IMR-90 (cell line): ENCODE measurements around the gene ACVRL1. TPM values are rescaled to one million over a fixed set of nuclear protein-coding genes. Genes with fewer than 3 reads are reported as not detected.
A peak's percentile ranks its signal among the peaks of the same experiment; 100 is the strongest.

Experiments used
- ATAC-seq: fragments of 200-7000 bp; cut with Tn5 transposase; 2 replicates; pipeline ENCODE4 v1.9.1; 2020; ENCODE audit warnings: low read depth, mild to moderate bottlenecking, moderate library complexity
- BruUV-seq: library from RNA; stranded (reverse); fragments of 400-500 nt; replicated peaks from 2 replicates; lab custom pipeline; 2021; lab: Mats Ljungman, UMichigan
- CTCF ChIA-PET: fragments of 300-600 bp; formaldehyde crosslinking; extraction: SDS; loops from one replicate; lab custom pipeline; 2021; ENCODE audit warnings: antibody characterized with exemption; lab: Yijun Ruan, JAX
- POLR2A ChIA-PET: fragments of 300-600 bp; sonication (Branson Sonifier 250); formaldehyde crosslinking; loops from one replicate; lab custom pipeline; 2022; ENCODE audit warnings: antibody characterized with exemption; ENCODE audit not compliant: unreplicated experiment; lab: Charles Lee
- DNase-seq: peaks from one replicate; pipeline ENCODE4 v3.0.0; 2013
- H2AFZ ChIP-seq: replicated peaks from 2 replicates; pipeline ENCODE3; 2013; ENCODE audit warnings: low read length, mild to moderate bottlenecking; ENCODE audit not compliant: poor library complexity
- H2AK5ac ChIP-seq: 2 replicates; pipeline ENCODE4 v1.6.1; 2013; ENCODE audit warnings: low read depth, low read length, inconsistent platforms
- H2AK9ac ChIP-seq: replicated peaks from 2 replicates; pipeline ENCODE3; 2013; ENCODE audit warnings: mild to moderate bottlenecking, low read depth, low read length, moderate library complexity; ENCODE audit not compliant: poor library complexity
- H2BK120ac ChIP-seq: 2 replicates; pipeline ENCODE4 v1.6.1; 2013; ENCODE audit warnings: low read depth, low read length, inconsistent platforms
- H2BK15ac ChIP-seq: 3 replicates; pipeline ENCODE4 v1.6.1; 2013; ENCODE audit warnings: low read depth, low read length, inconsistent platforms
- H2BK20ac ChIP-seq: 2 replicates; pipeline ENCODE4 v1.6.1; 2013; ENCODE audit warnings: low read depth, mild to moderate bottlenecking, inconsistent platforms, low read length, moderate library complexity
- H2BK5ac ChIP-seq: 2 replicates; pipeline ENCODE4 v1.6.1; 2013; ENCODE audit warnings: mild to moderate bottlenecking, low read depth, low read length, inconsistent platforms; ENCODE audit not compliant: poor library complexity, severe bottlenecking
- H3K14ac ChIP-seq: replicated peaks from 2 replicates; pipeline ENCODE4 v1.6.1; 2013; ENCODE audit warnings: low read depth, low read length, inconsistent platforms
- H3K18ac ChIP-seq: 2 replicates; pipeline ENCODE4 v1.6.1; 2013; ENCODE audit warnings: low read depth, low read length, control low read depth
- H3K23ac ChIP-seq: 2 replicates; pipeline ENCODE4 v1.6.1; 2013; ENCODE audit warnings: low read depth, low read length, inconsistent platforms
- H3K27ac ChIP-seq: 2 replicates; pipeline ENCODE4 v1.5.1; 2013; ENCODE audit warnings: mild to moderate bottlenecking, control low read depth, low read length; ENCODE audit not compliant: insufficient read depth
- H3K27me3 ChIP-seq: 2 replicates; pipeline ENCODE4 v1.6.1; 2013; ENCODE audit warnings: low read length; ENCODE audit not compliant: control insufficient read depth, insufficient read depth
- H3K36me3 ChIP-seq: 2 replicates; pipeline ENCODE4 v1.6.1; 2013; ENCODE audit warnings: low read length, mixed read lengths; ENCODE audit not compliant: control insufficient read depth, insufficient read depth
- H3K4ac ChIP-seq: 2 replicates; pipeline ENCODE4 v1.6.1; 2013; ENCODE audit warnings: low read depth, low read length, inconsistent platforms
- H3K4me1 ChIP-seq: 2 replicates; pipeline ENCODE4 v1.6.1; 2013; ENCODE audit warnings: low read length, mixed read lengths; ENCODE audit not compliant: control insufficient read depth, insufficient read depth
- H3K4me2 ChIP-seq: 2 replicates; pipeline ENCODE4 v1.6.1; 2013; ENCODE audit warnings: low read depth, mild to moderate bottlenecking, control low read depth, low read length, moderate library complexity
- H3K4me3 ChIP-seq: 2 replicates; pipeline ENCODE4 v1.5.1; 2013; ENCODE audit warnings: low read depth, mild to moderate bottlenecking, control low read depth, low read length, moderate library complexity; ENCODE audit not compliant: insufficient read depth
- H3K56ac ChIP-seq: 2 replicates; pipeline ENCODE4 v1.6.1; 2013; ENCODE audit warnings: low read length, inconsistent platforms; ENCODE audit not compliant: insufficient read depth; ENCODE audit errors: extremely low read depth
- H3K79me1 ChIP-seq, 2 experiments: 2 replicates each; pipeline ENCODE4 v1.6.1; 2013; ENCODE audit warnings: low read length in 2 of 2, inconsistent platforms in 1 of 2, low read depth in 1 of 2
- H3K9ac ChIP-seq: 2 replicates; pipeline ENCODE4 v1.6.1; 2013; ENCODE audit warnings: low read depth, low read length, control low read depth
- H3K9me1 ChIP-seq: 2 replicates; pipeline ENCODE4 v1.6.1; 2013; ENCODE audit warnings: low read length, inconsistent platforms; ENCODE audit not compliant: insufficient read depth
- H3K9me3 ChIP-seq: 2 replicates; pipeline ENCODE4 v1.6.1; 2013; ENCODE audit warnings: low read length; ENCODE audit not compliant: control insufficient read depth, insufficient read depth
- H4K20me1 ChIP-seq: 2 replicates; pipeline ENCODE4 v1.6.1; 2013; ENCODE audit warnings: low read length, inconsistent platforms; ENCODE audit not compliant: insufficient read depth
- H4K5ac ChIP-seq: 2 replicates; pipeline ENCODE4 v1.6.1; 2013; ENCODE audit warnings: mild to moderate bottlenecking, low read depth, low read length, control low read depth
- H4K8ac ChIP-seq, 2 experiments: 2 replicates each; pipeline ENCODE4 v1.6.1; 2013; ENCODE audit warnings: low read depth in 2 of 2, low read length in 2 of 2, control low read depth in 1 of 2, inconsistent platforms in 1 of 2
- H4K91ac ChIP-seq: 2 replicates; pipeline ENCODE4 v1.6.1; 2013; ENCODE audit warnings: low read depth, low read length, inconsistent platforms; ENCODE audit not compliant: insufficient read depth
- BHLHE40 ChIP-seq: fragments of 150-350 bp; IDR thresholded peaks from 2 replicates; pipeline ENCODE4 v1.6.1; 2016; ENCODE audit warnings: mild to moderate bottlenecking, low read depth, low read length
- CEBPB ChIP-seq: IDR thresholded peaks from 2 replicates; pipeline ENCODE4 v1.6.1; 2012; ENCODE audit warnings: low read depth, low read length, improper control_type of control experiment
- CHD1 ChIP-seq: IDR thresholded peaks from 2 replicates; pipeline ENCODE4 v1.6.1; 2012; ENCODE audit warnings: low read depth, low read length, improper control_type of control experiment
- ELK1 ChIP-seq: fragments of 150-350 bp; IDR thresholded peaks from 2 replicates; pipeline ENCODE4 v1.6.1; 2016; ENCODE audit warnings: low read depth, mild to moderate bottlenecking, low read length, moderate library complexity, borderline replicate concordance
- MAZ ChIP-seq: IDR thresholded peaks from 2 replicates; pipeline ENCODE4 v1.6.1; 2012; ENCODE audit warnings: low read depth, mild to moderate bottlenecking, low read length, improper control_type of control experiment, moderate library complexity, borderline replicate concordance
- NFE2L2 ChIP-seq: fragments of 150-350 bp; IDR thresholded peaks from 2 replicates; pipeline ENCODE4 v1.6.1; 2016; ENCODE audit warnings: low read depth, mild to moderate bottlenecking, low read length
- POLR2A ChIP-seq: IDR thresholded peaks from 2 replicates; pipeline ENCODE4 v1.6.1; 2012; ENCODE audit warnings: mild to moderate bottlenecking, low read depth, low read length
- RCOR1 ChIP-seq: IDR thresholded peaks from 2 replicates; pipeline ENCODE4 v1.6.1; 2012; ENCODE audit warnings: mild to moderate bottlenecking, low read length, improper control_type of control experiment; ENCODE audit not compliant: insufficient replicate concordance
- SMC3 ChIP-seq: fragments of 150-350 bp; IDR thresholded peaks from 2 replicates; pipeline ENCODE4 v1.6.1; 2016; ENCODE audit warnings: low read depth, mild to moderate bottlenecking, antibody characterized with exemption, low read length, moderate library complexity
- USF2 ChIP-seq: fragments of 150-350 bp; IDR thresholded peaks from 2 replicates; pipeline ENCODE4 v1.6.1; 2017; ENCODE audit warnings: mild to moderate bottlenecking, antibody characterized with exemption, low read length, low read depth
- WGBS, 2 experiments: methylation state at CpG; one replicate each; pipeline versions ENCODE4 v1.1.5 to v1.1.7; 2013; ENCODE audit warnings: missing lambda C conversion rate in 2 of 2; ENCODE audit not compliant: insufficient read length in 1 of 2; ENCODE audit errors: extremely low coverage in 2 of 2; 5-methylcytosine and 5-hydroxymethylcytosine counted together
- dilution Hi-C: fragments of 300-500 bp; cut with HindIII; formaldehyde crosslinking; loops from one replicate; pipeline ENCODE4 v1.14.3; 2018; ENCODE audit warnings: low sequenced_read_pairs; ENCODE audit not compliant: unreplicated experiment
- in situ Hi-C: fragments of 300-500 bp; cut with MboI; formaldehyde crosslinking; loops from 3 replicates; pipeline ENCODE4 v1.14.3; 2019; ENCODE audit warnings: low sequenced_read_pairs, inconsistent platforms, mixed read lengths
- intact Hi-C: fragments of 100-400 bp; cut with micrococcal nuclease; formaldehyde crosslinking; loops from 2 replicates; pipeline ENCODE4 v1.10.0; 2022
- polyA plus RNA-seq, 3 experiments: library from polyadenylated mRNA; depleted of rRNA; stranded (reverse); fragments of >200 nt; gene quantifications; 2 replicates each; pipeline ENCODE4 v1.2.3, GENCODE V29; 2012; ENCODE audit warnings: low replicate concordance in 1 of 3
- total RNA-seq: library from RNA; depleted of rRNA; stranded (reverse); fragments of >200 nt; gene quantifications from 2 replicates; pipeline ENCODE4 v1.2.3, GENCODE V29; 2012
- TF ChIP-seq, protein P1 (sequence below): conservative IDR thresholded peaks from 2 replicates; pipeline ENCODE4 v1.5.1; 2012; ENCODE audit warnings: mild to moderate bottlenecking, low read depth, low read length, improper control_type of control experiment

ACVRL1 gene
- total and polyA plus RNA-seq, 2 of the 4 experiments (the other 2 are of a cell fraction): 6.4 to 7.5 TPM

DNA sequence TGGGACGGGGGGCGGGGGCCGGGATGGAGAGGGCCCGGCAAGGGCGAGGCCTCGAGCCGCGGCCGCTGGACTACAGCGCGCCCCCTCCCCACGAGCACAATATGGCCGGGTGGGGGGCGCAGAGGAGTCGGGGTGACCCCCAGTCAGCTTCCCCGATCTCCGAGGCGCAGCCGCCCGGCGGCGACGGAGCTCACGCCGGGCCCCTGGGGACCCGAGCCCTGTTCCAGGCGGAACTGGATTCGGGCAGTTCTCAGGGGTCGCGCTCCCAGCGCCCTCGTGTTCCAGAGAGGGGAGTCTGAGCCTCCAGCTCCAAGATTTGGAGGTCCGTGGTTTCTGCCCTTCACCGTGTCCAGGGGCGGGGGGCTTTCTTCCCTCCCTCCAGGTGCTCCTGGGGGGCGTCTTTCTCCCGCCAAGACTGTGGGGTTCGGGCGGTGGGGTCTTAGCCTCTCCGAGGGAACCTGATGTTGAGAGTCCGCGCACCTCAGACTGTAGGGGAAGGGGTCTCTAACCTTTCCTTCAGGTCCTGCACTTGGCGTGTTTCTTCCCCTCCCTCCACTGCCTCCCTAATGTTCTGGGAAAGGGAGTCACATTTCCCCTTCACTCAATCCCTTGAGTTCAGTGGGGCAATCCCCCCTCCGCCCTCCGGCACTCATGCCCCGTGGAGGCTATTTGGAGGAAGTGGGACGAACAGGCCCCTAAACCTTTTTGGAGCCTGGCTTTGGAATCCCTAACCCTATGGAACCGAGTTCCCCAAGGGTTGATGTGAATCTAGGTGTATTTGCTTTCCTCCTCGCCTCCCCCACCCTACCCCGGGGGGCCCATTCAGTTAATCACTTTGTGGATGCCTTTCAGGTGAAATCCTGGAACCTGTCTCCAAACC is 44.8 kb downstream of the ACVRL1 start (continued):
- TF ChIP-seq SMC3 (no peak), BHLHE40 (no peak), POLR2A (no peak)

DNA sequence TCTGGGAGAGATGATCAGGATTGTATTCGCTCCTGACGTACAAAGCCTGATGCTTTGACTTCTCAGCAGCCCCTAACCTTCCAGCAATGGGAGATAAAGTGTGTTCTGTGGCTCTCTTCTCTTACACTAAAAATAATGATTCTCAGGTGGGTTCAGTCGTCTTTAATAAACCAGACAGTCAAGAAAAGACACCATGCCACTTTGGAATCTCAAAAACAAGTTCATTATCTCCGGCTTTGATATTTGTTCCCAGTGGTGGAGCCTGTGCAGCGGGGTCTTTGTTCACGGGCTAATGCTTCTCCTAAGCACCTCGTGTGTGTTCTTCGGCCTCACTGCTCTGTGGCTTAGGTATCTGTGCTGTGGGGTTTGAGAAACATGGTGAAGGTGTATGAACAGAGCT is 45.8 kb downstream of the ACVRL1 start:
- in situ Hi-C loops (no loop called here), intact Hi-C loops (no loop called here), dilution Hi-C loops (loop anchor here (25.0 kb wide), 1 partner anchor 91 kb away; no protein-coding TSS in a partner anchor)
- ChIA-PET POLR2A (no interaction called here), CTCF (interaction anchor here (1.0 kb wide), 1 partner anchor 18 kb away, joined by 3 read pairs; no protein-coding TSS in a partner anchor)
- H3K79me1 ChIP-seq: peaks cover 35 to 57% of the 10 kb centered on the region in 2 experiments
- BruUV-seq: no TSS peak
- no peak overlapping the region for H2AK9ac ChIP-seq
- no peak overlapping the region for H3K18ac ChIP-seq
- no peaks in the 10 kb centered on the region for H3K9me3 ChIP-seq
- H3K56ac ChIP-seq: no peak overlapping the region
- peaks cover 5% of the 10 kb centered on the region for H3K9me1 ChIP-seq
- H4K91ac ChIP-seq: no peak overlapping the region
- peak overlapping the region; percentile 64 for H3K9ac ChIP-seq
- no peak overlapping the region for H2AFZ ChIP-seq
- ATAC-seq: no peak
- H4K8ac ChIP-seq: peak overlapping the region in 1 of 2 experiments; percentile 57; a peak in 1 of 4 replicates
- no peak overlapping the region for H2BK15ac ChIP-seq
- no peak overlapping the region for H2BK5ac ChIP-seq
- peaks cover 15% of the 10 kb centered on the region for H3K27me3 ChIP-seq
- H3K23ac ChIP-seq: peak overlapping the region; percentile 90
- peak overlapping the region; percentile 56 for H2AK5ac ChIP-seq
- H3K36me3 ChIP-seq: no peaks in the 10 kb centered on the region
- H2BK20ac ChIP-seq: no peak overlapping the region
- H3K14ac ChIP-seq: peak overlapping the region; percentile 74; the same call in 1 of the 2 replicates
- no peak overlapping the region for H4K5ac ChIP-seq
- H3K4me2 ChIP-seq: peak overlapping the region; percentile 92
- H4K20me1 ChIP-seq: peaks cover 35% of the 10 kb centered on the region
- no CpG with 5 or more reads among the region's 8 CpGs for WGBS, 2 experiments
- peak overlapping the region; percentile 43 for H3K4ac ChIP-seq
- DNase-seq: no peak
- H3K4me3 ChIP-seq: peak overlapping the region; percentile 48
- H3K4me1 ChIP-seq: peaks cover 9% of the 10 kb centered on the region
- H3K27ac ChIP-seq: 0 out of 2 replicates have a peak overlapping the region, but pooled peaks have one; percentile 4
- H2BK120ac ChIP-seq: no peak overlapping the region
- no peak for TF ChIP-seq MAZ
- no peak for TF ChIP-seq CHD1
- TF ChIP-seq NFE2L2: no peak
- TF ChIP-seq CEBPB: no peak
- TF ChIP-seq, protein P1, sequence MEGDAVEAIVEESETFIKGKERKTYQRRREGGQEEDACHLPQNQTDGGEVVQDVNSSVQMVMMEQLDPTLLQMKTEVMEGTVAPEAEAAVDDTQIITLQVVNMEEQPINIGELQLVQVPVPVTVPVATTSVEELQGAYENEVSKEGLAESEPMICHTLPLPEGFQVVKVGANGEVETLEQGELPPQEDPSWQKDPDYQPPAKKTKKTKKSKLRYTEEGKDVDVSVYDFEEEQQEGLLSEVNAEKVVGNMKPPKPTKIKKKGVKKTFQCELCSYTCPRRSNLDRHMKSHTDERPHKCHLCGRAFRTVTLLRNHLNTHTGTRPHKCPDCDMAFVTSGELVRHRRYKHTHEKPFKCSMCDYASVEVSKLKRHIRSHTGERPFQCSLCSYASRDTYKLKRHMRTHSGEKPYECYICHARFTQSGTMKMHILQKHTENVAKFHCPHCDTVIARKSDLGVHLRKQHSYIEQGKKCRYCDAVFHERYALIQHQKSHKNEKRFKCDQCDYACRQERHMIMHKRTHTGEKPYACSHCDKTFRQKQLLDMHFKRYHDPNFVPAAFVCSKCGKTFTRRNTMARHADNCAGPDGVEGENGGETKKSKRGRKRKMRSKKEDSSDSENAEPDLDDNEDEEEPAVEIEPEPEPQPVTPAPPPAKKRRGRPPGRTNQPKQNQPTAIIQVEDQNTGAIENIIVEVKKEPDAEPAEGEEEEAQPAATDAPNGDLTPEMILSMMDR: no peak
- TF ChIP-seq POLR2A: no peak
- TF ChIP-seq USF2: no peak
- TF ChIP-seq RCOR1: no peak
- TF ChIP-seq ELK1: no peak
